Breast epithelium (tissue), 3 donors: ENCODE data around the gene ABCC10.

ENCODE experiments used
- POLR2A ChIP-seq: fragments of 450-650 bp; IDR thresholded peaks from one replicate; pipeline ENCODE4 v1.6.1; 2016; ENCODE audit warnings: antibody characterized with exemption, mild to moderate bottlenecking, moderate library complexity
- POLR2AphosphoS5 ChIP-seq, 3 donors: sonication (generic); formaldehyde crosslinking; IDR thresholded peaks; one replicate each; pipeline ENCODE4 v1.6.1; 2017; ENCODE audit warnings: antibody characterized with exemption in 3 of 3
- TF ChIP-seq, protein P1 (sequence below), 3 donors: fragments of 450-650 bp; IDR thresholded peaks; one replicate each; pipeline ENCODE4 v1.5.1; 2016 to 2017; ENCODE audit warnings: antibody characterized with exemption in 3 of 3, mild to moderate bottlenecking in 3 of 3, moderate library complexity in 3 of 3

DNA sequence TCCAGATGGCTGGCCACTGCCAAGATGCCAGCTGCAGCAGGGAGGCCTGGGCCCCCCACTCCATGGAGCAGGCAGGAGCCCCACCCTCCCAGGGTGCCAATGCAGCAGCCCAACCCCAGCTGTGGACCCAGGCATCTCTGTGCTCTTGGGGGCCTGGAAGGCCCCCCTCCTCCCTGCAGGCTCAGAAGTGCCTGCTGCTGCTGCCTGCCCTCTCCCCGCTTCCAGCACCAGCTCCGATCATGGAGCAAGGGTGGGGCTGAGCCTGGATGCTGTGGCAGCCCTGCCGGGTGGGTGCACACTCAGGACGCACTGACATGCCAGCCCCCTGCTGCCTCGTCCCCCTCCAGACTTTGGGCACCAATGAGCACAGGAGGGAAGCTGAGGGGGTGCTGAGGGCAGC lies 14.8 kb upstream of the ABCC10 start:
- TF ChIP-seq POLR2AphosphoS5 (IDR thresholded peaks at IDR 0.05), result no peak
- TF ChIP-seq, protein P1, sequence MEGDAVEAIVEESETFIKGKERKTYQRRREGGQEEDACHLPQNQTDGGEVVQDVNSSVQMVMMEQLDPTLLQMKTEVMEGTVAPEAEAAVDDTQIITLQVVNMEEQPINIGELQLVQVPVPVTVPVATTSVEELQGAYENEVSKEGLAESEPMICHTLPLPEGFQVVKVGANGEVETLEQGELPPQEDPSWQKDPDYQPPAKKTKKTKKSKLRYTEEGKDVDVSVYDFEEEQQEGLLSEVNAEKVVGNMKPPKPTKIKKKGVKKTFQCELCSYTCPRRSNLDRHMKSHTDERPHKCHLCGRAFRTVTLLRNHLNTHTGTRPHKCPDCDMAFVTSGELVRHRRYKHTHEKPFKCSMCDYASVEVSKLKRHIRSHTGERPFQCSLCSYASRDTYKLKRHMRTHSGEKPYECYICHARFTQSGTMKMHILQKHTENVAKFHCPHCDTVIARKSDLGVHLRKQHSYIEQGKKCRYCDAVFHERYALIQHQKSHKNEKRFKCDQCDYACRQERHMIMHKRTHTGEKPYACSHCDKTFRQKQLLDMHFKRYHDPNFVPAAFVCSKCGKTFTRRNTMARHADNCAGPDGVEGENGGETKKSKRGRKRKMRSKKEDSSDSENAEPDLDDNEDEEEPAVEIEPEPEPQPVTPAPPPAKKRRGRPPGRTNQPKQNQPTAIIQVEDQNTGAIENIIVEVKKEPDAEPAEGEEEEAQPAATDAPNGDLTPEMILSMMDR (IDR thresholded peaks at IDR 0.05), result no peak
- TF ChIP-seq POLR2A, result no peak
